HG03378 (cell line): ENCODE data around the gene CDC42EP5.
"Not testable (repeated sequence)": the region's sequence is repeated elsewhere in the genome, so short reads cannot be mapped to it uniquely, and the experiment has no call there.

Source experiments
- ATAC-seq: cut with Tn5 transposase; IDR thresholded peaks from one replicate; pipeline ENCODE4 v1.9.1; 2021; ENCODE audit warnings: mild to moderate bottlenecking, moderate library complexity; ENCODE audit not compliant: unreplicated experiment

The CDC42EP5 gene

GRCh38 chr19:54473071-54473891 is at the start of gene CDC42EP5:
Gene CDC42EP5, minus strand, starts transcription at chr19:54473296. Its CDS starts 7,749 bp downstream, at chr19:54465547.
- no peak for ATAC-seq

- ATAC-seq = no peak
These were observed 48.9 kb upstream of the CDC42EP5 start for GRCh38 chr19:54521860-54522513.

GRCh38 chr19:54521022-54521859 is 48.1 kb upstream of the CDC42EP5 start:
- no peak for ATAC-seq

GRCh38 chr19:54518844-54519243 is 45.7 kb upstream of the CDC42EP5 start:
- ATAC-seq = no peak

- ATAC-seq = no peak
These were observed 44.4 kb upstream of the CDC42EP5 start for GRCh38 chr19:54517483-54517882.

- ATAC-seq = no peak
These were observed 42.1 kb upstream of the CDC42EP5 start for GRCh38 chr19:54515156-54515555.

- ATAC-seq = not testable (repeated sequence)
These were observed 36.3 kb upstream of the CDC42EP5 start for GRCh38 chr19:54509200-54509940.

- ATAC-seq = not testable (repeated sequence)
These were observed 35.4 kb upstream of the CDC42EP5 start for GRCh38 chr19:54508487-54508886.

GRCh38 chr19:54507824-54508223 is 34.7 kb upstream of the CDC42EP5 start:
- no peak for ATAC-seq

GRCh38 chr19:54507038-54507717 is 34.1 kb upstream of the CDC42EP5 start:
- not testable (repeated sequence) for ATAC-seq

- no peak for ATAC-seq
These were observed 33.0 kb upstream of the CDC42EP5 start for GRCh38 chr19:54506079-54506478.

GRCh38 chr19:54505542-54505941 is 32.4 kb upstream of the CDC42EP5 start:
- ATAC-seq = not testable (repeated sequence)

GRCh38 chr19:54502518-54503048 is 29.5 kb upstream of the CDC42EP5 start, which contains the start of gene LAIR2:
Gene LAIR2, plus strand, starts transcription at chr19:54502831. Its CDS starts 88 bp downstream, at chr19:54502919.
- no peak for ATAC-seq

- ATAC-seq = not testable (repeated sequence)
These were observed 25.3 kb upstream of the CDC42EP5 start for GRCh38 chr19:54498451-54498772.

- ATAC-seq = not testable (repeated sequence)
These were observed 24.8 kb upstream of the CDC42EP5 start for GRCh38 chr19:54497747-54498450.

GRCh38 chr19:54495284-54495683 is 22.2 kb upstream of the CDC42EP5 start:
- ATAC-seq = not testable (repeated sequence)

GRCh38 chr19:54493967-54494585 is 21.0 kb upstream of the CDC42EP5 start:
- ATAC-seq = no peak

- not testable (repeated sequence) for ATAC-seq
These were observed 20.0 kb upstream of the CDC42EP5 start for GRCh38 chr19:54493056-54493455.

GRCh38 chr19:54492568-54492967 is 19.5 kb upstream of the CDC42EP5 start:
- no peak for ATAC-seq
